GM23338 (cell line): ENCODE results near the gene HIVEP3.

Experiments used
- CREB1 ChIP-seq: fragments of 250-450 bp; sonication (Bioruptor Pico); IDR thresholded peaks from 2 replicates; pipeline ENCODE4 v1.5.0; 2020; ENCODE audit warnings: low read depth, mild to moderate bottlenecking, moderate library complexity
- CTCF ChIP-seq, 2 experiments: fragments of 200-600 bp in 1 of 2; sonication (generic) in 1 of 2; conservative IDR thresholded peaks; 2 replicates each; pipeline versions ENCODE4 v1.5.1 to v1.6.1; 2016 to 2017; ENCODE audit warnings: antibody characterized with exemption in 2 of 2, low read depth in 2 of 2, mild to moderate bottlenecking in 2 of 2, moderate library complexity in 1 of 2
- EZH2 ChIP-seq: fragments of 200-600 bp; sonication (generic); IDR thresholded peaks from one replicate; pipeline ENCODE4 v1.8.0; 2017; ENCODE audit warnings: antibody characterized with exemption, mild to moderate bottlenecking, low read depth; ENCODE audit not compliant: unreplicated experiment
- JUNB ChIP-seq: IDR thresholded peaks from one replicate; pipeline ENCODE4 v1.6.1; 2016; ENCODE audit warnings: antibody characterized with exemption; ENCODE audit not compliant: unreplicated experiment
- POLR2AphosphoS5 ChIP-seq: IDR thresholded peaks from 2 replicates; pipeline ENCODE4 v1.6.1; 2016; ENCODE audit warnings: antibody characterized with exemption, low read depth
- REST ChIP-seq: IDR thresholded peaks from one replicate; pipeline ENCODE4 v1.6.1; 2018; ENCODE audit warnings: antibody characterized with exemption; ENCODE audit not compliant: unreplicated experiment
- STAT1 ChIP-seq: IDR thresholded peaks from one replicate; pipeline ENCODE4 v1.6.1; 2016; ENCODE audit warnings: antibody characterized with exemption; ENCODE audit not compliant: unreplicated experiment

- TF ChIP-seq CTCF (conservative IDR thresholded peaks at IDR 0.05; ENCODE audit: low read depth in 2 of 2): no peak
- TF ChIP-seq EZH2: no peak
- no peak for TF ChIP-seq REST
- no peak for TF ChIP-seq CREB1
- TF ChIP-seq POLR2AphosphoS5: no peak
- TF ChIP-seq JUNB: no peak
- TF ChIP-seq STAT1: no peak
These were observed 461.7 kb downstream of the HIVEP3 start for GRCh38 chr1:41456847-41457540.
